IMR-90 (cell line): ENCODE data around the gene DZANK1. TPM values are rescaled to one million over a fixed set of nuclear protein-coding genes. Genes with fewer than 3 reads are reported as not detected.
"Not testable (repeated sequence)": the region's sequence is repeated elsewhere in the genome, so short reads cannot be mapped to it uniquely, and the experiment has no call there.

ENCODE experiments used
- ATAC-seq: fragments of 200-7000 bp; cut with Tn5 transposase; 2 replicates; pipeline ENCODE4 v1.9.1; 2020; ENCODE audit warnings: low read depth, mild to moderate bottlenecking, moderate library complexity
- BruUV-seq: library from RNA; stranded (reverse); fragments of 400-500 nt; replicated peaks from 2 replicates; lab custom pipeline; 2021; lab: Mats Ljungman, UMichigan
- CTCF ChIA-PET: fragments of 300-600 bp; formaldehyde crosslinking; extraction: SDS; loops from one replicate; lab custom pipeline; 2021; ENCODE audit warnings: antibody characterized with exemption; lab: Yijun Ruan, JAX
- POLR2A ChIA-PET: fragments of 300-600 bp; sonication (Branson Sonifier 250); formaldehyde crosslinking; loops from one replicate; lab custom pipeline; 2022; ENCODE audit warnings: antibody characterized with exemption; ENCODE audit not compliant: unreplicated experiment; lab: Charles Lee
- DNase-seq: peaks from one replicate; pipeline ENCODE4 v3.0.0; 2013
- H2AFZ ChIP-seq: replicated peaks from 2 replicates; pipeline ENCODE3; 2013; ENCODE audit warnings: low read length, mild to moderate bottlenecking; ENCODE audit not compliant: poor library complexity
- H2AK5ac ChIP-seq: 2 replicates; pipeline ENCODE4 v1.6.1; 2013; ENCODE audit warnings: low read depth, low read length, inconsistent platforms
- H2AK9ac ChIP-seq: replicated peaks from 2 replicates; pipeline ENCODE3; 2013; ENCODE audit warnings: mild to moderate bottlenecking, low read depth, low read length, moderate library complexity; ENCODE audit not compliant: poor library complexity
- H2BK120ac ChIP-seq: 2 replicates; pipeline ENCODE4 v1.6.1; 2013; ENCODE audit warnings: low read depth, low read length, inconsistent platforms
- H2BK15ac ChIP-seq: 3 replicates; pipeline ENCODE4 v1.6.1; 2013; ENCODE audit warnings: low read depth, low read length, inconsistent platforms
- H2BK20ac ChIP-seq: 2 replicates; pipeline ENCODE4 v1.6.1; 2013; ENCODE audit warnings: low read depth, mild to moderate bottlenecking, inconsistent platforms, low read length, moderate library complexity
- H2BK5ac ChIP-seq: 2 replicates; pipeline ENCODE4 v1.6.1; 2013; ENCODE audit warnings: mild to moderate bottlenecking, low read depth, low read length, inconsistent platforms; ENCODE audit not compliant: poor library complexity, severe bottlenecking
- H3K14ac ChIP-seq: replicated peaks from 2 replicates; pipeline ENCODE4 v1.6.1; 2013; ENCODE audit warnings: low read depth, low read length, inconsistent platforms
- H3K18ac ChIP-seq: 2 replicates; pipeline ENCODE4 v1.6.1; 2013; ENCODE audit warnings: low read depth, low read length, control low read depth
- H3K23ac ChIP-seq: 2 replicates; pipeline ENCODE4 v1.6.1; 2013; ENCODE audit warnings: low read depth, low read length, inconsistent platforms
- H3K27ac ChIP-seq: 2 replicates; pipeline ENCODE4 v1.5.1; 2013; ENCODE audit warnings: mild to moderate bottlenecking, control low read depth, low read length; ENCODE audit not compliant: insufficient read depth
- H3K27me3 ChIP-seq: 2 replicates; pipeline ENCODE4 v1.6.1; 2013; ENCODE audit warnings: low read length; ENCODE audit not compliant: control insufficient read depth, insufficient read depth
- H3K36me3 ChIP-seq: 2 replicates; pipeline ENCODE4 v1.6.1; 2013; ENCODE audit warnings: low read length, mixed read lengths; ENCODE audit not compliant: control insufficient read depth, insufficient read depth
- H3K4ac ChIP-seq: 2 replicates; pipeline ENCODE4 v1.6.1; 2013; ENCODE audit warnings: low read depth, low read length, inconsistent platforms
- H3K4me1 ChIP-seq: 2 replicates; pipeline ENCODE4 v1.6.1; 2013; ENCODE audit warnings: low read length, mixed read lengths; ENCODE audit not compliant: control insufficient read depth, insufficient read depth
- H3K4me2 ChIP-seq: 2 replicates; pipeline ENCODE4 v1.6.1; 2013; ENCODE audit warnings: low read depth, mild to moderate bottlenecking, control low read depth, low read length, moderate library complexity
- H3K4me3 ChIP-seq: 2 replicates; pipeline ENCODE4 v1.5.1; 2013; ENCODE audit warnings: low read depth, mild to moderate bottlenecking, control low read depth, low read length, moderate library complexity; ENCODE audit not compliant: insufficient read depth
- H3K56ac ChIP-seq: 2 replicates; pipeline ENCODE4 v1.6.1; 2013; ENCODE audit warnings: low read length, inconsistent platforms; ENCODE audit not compliant: insufficient read depth; ENCODE audit errors: extremely low read depth
- H3K79me1 ChIP-seq, 2 experiments: 2 replicates each; pipeline ENCODE4 v1.6.1; 2013; ENCODE audit warnings: low read length in 2 of 2, inconsistent platforms in 1 of 2, low read depth in 1 of 2
- H3K9ac ChIP-seq: 2 replicates; pipeline ENCODE4 v1.6.1; 2013; ENCODE audit warnings: low read depth, low read length, control low read depth
- H3K9me1 ChIP-seq: 2 replicates; pipeline ENCODE4 v1.6.1; 2013; ENCODE audit warnings: low read length, inconsistent platforms; ENCODE audit not compliant: insufficient read depth
- H3K9me3 ChIP-seq: 2 replicates; pipeline ENCODE4 v1.6.1; 2013; ENCODE audit warnings: low read length; ENCODE audit not compliant: control insufficient read depth, insufficient read depth
- H4K20me1 ChIP-seq: 2 replicates; pipeline ENCODE4 v1.6.1; 2013; ENCODE audit warnings: low read length, inconsistent platforms; ENCODE audit not compliant: insufficient read depth
- H4K5ac ChIP-seq: 2 replicates; pipeline ENCODE4 v1.6.1; 2013; ENCODE audit warnings: mild to moderate bottlenecking, low read depth, low read length, control low read depth
- H4K8ac ChIP-seq, 2 experiments: 2 replicates each; pipeline ENCODE4 v1.6.1; 2013; ENCODE audit warnings: low read depth in 2 of 2, low read length in 2 of 2, control low read depth in 1 of 2, inconsistent platforms in 1 of 2
- H4K91ac ChIP-seq: 2 replicates; pipeline ENCODE4 v1.6.1; 2013; ENCODE audit warnings: low read depth, low read length, inconsistent platforms; ENCODE audit not compliant: insufficient read depth
- WGBS, 2 experiments: methylation state at CpG; one replicate each; pipeline versions ENCODE4 v1.1.5 to v1.1.7; 2013; ENCODE audit warnings: missing lambda C conversion rate in 2 of 2; ENCODE audit not compliant: insufficient read length in 1 of 2; ENCODE audit errors: extremely low coverage in 2 of 2; 5-methylcytosine and 5-hydroxymethylcytosine counted together
- dilution Hi-C: fragments of 300-500 bp; cut with HindIII; formaldehyde crosslinking; loops from one replicate; pipeline ENCODE4 v1.14.3; 2018; ENCODE audit warnings: low sequenced_read_pairs; ENCODE audit not compliant: unreplicated experiment
- in situ Hi-C: fragments of 300-500 bp; cut with MboI; formaldehyde crosslinking; loops from 3 replicates; pipeline ENCODE4 v1.14.3; 2019; ENCODE audit warnings: low sequenced_read_pairs, inconsistent platforms, mixed read lengths
- intact Hi-C: fragments of 100-400 bp; cut with micrococcal nuclease; formaldehyde crosslinking; loops from 2 replicates; pipeline ENCODE4 v1.10.0; 2022
- polyA plus RNA-seq, 3 experiments: library from polyadenylated mRNA; depleted of rRNA; stranded (reverse); fragments of >200 nt; gene quantifications; 2 replicates each; pipeline ENCODE4 v1.2.3, GENCODE V29; 2012; ENCODE audit warnings: low replicate concordance in 1 of 3
- total RNA-seq: library from RNA; depleted of rRNA; stranded (reverse); fragments of >200 nt; gene quantifications from 2 replicates; pipeline ENCODE4 v1.2.3, GENCODE V29; 2012

Gene DZANK1
- total and polyA plus RNA-seq, 2 of the 4 experiments (the other 2 are of a cell fraction), result 0.54 to 1.1 TPM

DNA sequence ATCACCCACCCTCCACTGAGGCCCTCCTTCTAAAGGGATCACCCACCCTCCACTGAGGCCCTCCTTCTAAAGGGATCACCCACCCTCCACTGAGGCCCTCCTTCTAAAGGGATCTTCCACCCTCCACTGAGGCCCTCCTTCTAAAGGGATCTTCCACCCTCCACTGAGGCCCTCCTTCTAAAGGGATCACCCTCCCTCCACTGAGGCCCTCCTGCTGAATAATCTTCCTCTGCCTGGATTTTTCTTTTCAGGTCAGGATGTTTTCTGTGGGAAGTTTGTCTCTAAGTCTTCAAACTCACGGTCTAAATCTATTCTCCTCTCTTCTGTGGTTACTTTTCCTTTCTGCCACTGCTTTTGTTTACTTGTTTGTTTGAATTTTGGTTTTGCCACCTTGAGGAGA, 34.8 kb upstream of the DZANK1 start:
- dilution Hi-C loops, H4K91ac ChIP-seq, H3K27me3 ChIP-seq, H2BK20ac ChIP-seq, H2BK120ac ChIP-seq, H2AK9ac ChIP-seq, H3K9me3 ChIP-seq, DNase-seq, H2BK5ac ChIP-seq, in situ Hi-C loops, H3K23ac ChIP-seq, H3K56ac ChIP-seq, POLR2A ChIA-PET, H3K9ac ChIP-seq, H4K5ac ChIP-seq, H3K4me3 ChIP-seq, H3K36me3 ChIP-seq, ATAC-seq, BruUV-seq, H4K20me1 ChIP-seq, H3K27ac ChIP-seq, H3K4me2 ChIP-seq, H3K4ac ChIP-seq, H3K14ac ChIP-seq, intact Hi-C loops, H3K18ac ChIP-seq, H3K79me1 ChIP-seq, H4K8ac ChIP-seq, H3K9me1 ChIP-seq, CTCF ChIA-PET, H2AFZ ChIP-seq, H3K4me1 ChIP-seq, H2AK5ac ChIP-seq, H2BK15ac ChIP-seq: not testable (repeated sequence)
- WGBS, 2 experiments, result no CpG with 5 or more reads among the region's 1 CpG
